H9 (cell line): ENCODE results near the gene CHPF2. TPM values are rescaled to one million over a fixed set of nuclear protein-coding genes. Genes with fewer than 3 reads are reported as not detected.

ENCODE experiments used
- DNase-seq: peaks from one replicate; pipeline ENCODE4 v3.0.0-alpha.2; 2017
- H2AFZ ChIP-seq: one replicate; pipeline ENCODE4 v1.6.1; 2013; ENCODE audit warnings: mild to moderate bottlenecking, low read length, control low read depth, moderate library complexity
- H2AK5ac ChIP-seq: 2 replicates; pipeline ENCODE4 v1.6.1; 2013; ENCODE audit warnings: low read length, control low read depth, mixed read lengths; ENCODE audit not compliant: insufficient read length
- H2BK120ac ChIP-seq: one replicate; pipeline ENCODE4 v1.6.1; 2013; ENCODE audit warnings: low read depth, mild to moderate bottlenecking, low read length, control low read depth, inconsistent platforms; ENCODE audit not compliant: poor library complexity, severe bottlenecking
- H2BK12ac ChIP-seq: 2 replicates; pipeline ENCODE4 v1.6.1; 2013; ENCODE audit warnings: low read length, control low read depth, mixed read lengths, low read depth; ENCODE audit not compliant: insufficient read length
- H2BK15ac ChIP-seq: 2 replicates; pipeline ENCODE4 v1.6.1; 2013; ENCODE audit warnings: low read depth, low read length, control low read depth
- H2BK20ac ChIP-seq: one replicate; pipeline ENCODE4 v1.6.1; 2013; ENCODE audit warnings: low read depth, mild to moderate bottlenecking, low read length, control low read depth, inconsistent platforms; ENCODE audit not compliant: poor library complexity, severe bottlenecking
- H2BK5ac ChIP-seq: 2 replicates; pipeline ENCODE4 v1.6.1; 2013; ENCODE audit warnings: low read length, control low read depth, mixed read lengths; ENCODE audit not compliant: insufficient read length
- H3K14ac ChIP-seq: 2 replicates; pipeline ENCODE4 v1.6.1; 2013; ENCODE audit warnings: low read length, control low read depth; ENCODE audit not compliant: insufficient read depth
- H3K18ac ChIP-seq: 2 replicates; pipeline ENCODE4 v1.6.1; 2013; ENCODE audit warnings: low read depth, mild to moderate bottlenecking, mixed read lengths, low read length, control low read depth; ENCODE audit not compliant: insufficient read length
- H3K23ac ChIP-seq: 2 replicates; pipeline ENCODE4 v1.6.1; 2013; ENCODE audit warnings: low read length, control low read depth, mixed read lengths, low read depth; ENCODE audit not compliant: insufficient read length
- H3K23me2 ChIP-seq: 2 replicates; pipeline ENCODE4 v1.6.1; 2013; ENCODE audit warnings: low read depth, mild to moderate bottlenecking, mixed read lengths, low read length, control low read depth; ENCODE audit not compliant: insufficient read length, poor library complexity, severe bottlenecking
- H3K27ac ChIP-seq: 2 replicates; pipeline ENCODE4 v1.5.1; 2013; ENCODE audit warnings: low read length, control low read depth, mixed read lengths, low read depth; ENCODE audit not compliant: insufficient read length
- H3K27me3 ChIP-seq: 2 replicates; pipeline ENCODE4 v1.6.1; 2013; ENCODE audit warnings: low read length, control low read depth, inconsistent platforms; ENCODE audit not compliant: insufficient read depth
- H3K4ac ChIP-seq: 2 replicates; pipeline ENCODE4 v1.6.1; 2013; ENCODE audit warnings: low read depth, mild to moderate bottlenecking, control low read depth, inconsistent platforms, low read length, moderate library complexity
- H3K4me1 ChIP-seq: 2 replicates; pipeline ENCODE4 v1.6.1; 2013; ENCODE audit warnings: low read length, control low read depth, inconsistent platforms; ENCODE audit not compliant: insufficient read depth
- H3K4me2 ChIP-seq: 2 replicates; pipeline ENCODE4 v1.6.1; 2013; ENCODE audit warnings: low read length, control low read depth, mixed read lengths; ENCODE audit not compliant: insufficient read length, insufficient read depth
- H3K56ac ChIP-seq: 2 replicates; pipeline ENCODE4 v1.6.1; 2013; ENCODE audit warnings: low read depth, mild to moderate bottlenecking, mixed read lengths, low read length, control low read depth; ENCODE audit not compliant: insufficient read length
- H3K79me1 ChIP-seq: 2 replicates; pipeline ENCODE4 v1.6.1; 2013; ENCODE audit warnings: low read depth, mild to moderate bottlenecking, moderate library complexity, low read length, control low read depth, inconsistent platforms; ENCODE audit not compliant: insufficient read depth, poor library complexity, severe bottlenecking
- H3K79me2 ChIP-seq: 2 replicates; pipeline ENCODE4 v1.6.1; 2013; ENCODE audit warnings: low read length, control low read depth, inconsistent platforms; ENCODE audit not compliant: insufficient read depth
- H3K9ac ChIP-seq: 2 replicates; pipeline ENCODE4 v1.6.1; 2013; ENCODE audit warnings: low read length, control low read depth, mixed read lengths; ENCODE audit not compliant: insufficient read length; ENCODE audit errors: extremely low read depth
- H3K9me3 ChIP-seq: one replicate; pipeline ENCODE4 v1.6.1; 2013; ENCODE audit warnings: low read depth, low read length, inconsistent platforms; ENCODE audit not compliant: control insufficient read depth
- H3T11ph ChIP-seq: one replicate; pipeline ENCODE4 v1.6.1; 2013; ENCODE audit warnings: mild to moderate bottlenecking, low read length, control low read depth, inconsistent platforms
- H4K20me1 ChIP-seq: one replicate; pipeline ENCODE4 v1.6.1; 2013; ENCODE audit not compliant: control insufficient read depth, insufficient read length, insufficient read depth
- H4K5ac ChIP-seq: 2 replicates; pipeline ENCODE4 v1.6.1; 2013; ENCODE audit warnings: low read depth, mild to moderate bottlenecking, mixed read lengths, low read length, control low read depth; ENCODE audit not compliant: insufficient read length
- H4K8ac ChIP-seq: replicated peaks from 2 replicates; pipeline ENCODE4 v1.6.1; 2013; ENCODE audit warnings: low read length, control low read depth, mixed read lengths, low read depth; ENCODE audit not compliant: insufficient read length
- H4K91ac ChIP-seq: 2 replicates; pipeline ENCODE4 v1.6.1; 2013; ENCODE audit warnings: low read depth, mild to moderate bottlenecking, moderate library complexity, mixed read lengths, low read length, control low read depth; ENCODE audit not compliant: insufficient read length
- H3K27ac Mint-ChIP-seq, 3 experiments: 2 replicates in 2 of 3; 3 replicates in 1 of 3; pipeline ENCODE4 v1.8.0; 2020 to 2021; ENCODE audit warnings: mixed read lengths in 3 of 3, mild to moderate bottlenecking in 1 of 3, moderate library complexity in 1 of 3
- H3K27me3 Mint-ChIP-seq: 2 replicates; pipeline ENCODE4 v1.8.0; 2021; ENCODE audit warnings: low read depth, mild to moderate bottlenecking, moderate library complexity, mixed read lengths
- H3K36me3 Mint-ChIP-seq, 3 experiments: 2 replicates in 2 of 3; 3 replicates in 1 of 3; pipeline ENCODE4 v1.8.0; 2020 to 2021; ENCODE audit warnings: low read depth in 3 of 3, mixed read lengths in 3 of 3; ENCODE audit not compliant: insufficient read depth in 1 of 3
- H3K4me1 Mint-ChIP-seq, 2 experiments: 2 replicates each; pipeline ENCODE4 v1.8.0; 2020; ENCODE audit warnings: mixed read lengths in 2 of 2
- H3K4me3 Mint-ChIP-seq, 2 experiments: 2 replicates in 1 of 2; 3 replicates in 1 of 2; pipeline ENCODE4 v1.8.0; 2020 to 2021; ENCODE audit warnings: mild to moderate bottlenecking in 2 of 2, mixed read lengths in 2 of 2, moderate library complexity in 1 of 2
- H3K9me3 Mint-ChIP-seq, 2 experiments: 2 replicates in 1 of 2; 3 replicates in 1 of 2; pipeline ENCODE4 v1.8.0; 2020; ENCODE audit warnings: mild to moderate bottlenecking in 2 of 2, mixed read lengths in 2 of 2, moderate library complexity in 1 of 2
- WGBS: extraction: QIAGEN DNeasy Blood & Tissue Kit; methylation state at CpG from one replicate; pipeline ENCODE4 v1.1.7; 2013; ENCODE audit warnings: missing lambda C conversion rate, low lambda C conversion rate, mixed read lengths; ENCODE audit not compliant: insufficient read length; ENCODE audit errors: extremely low coverage; 5-methylcytosine and 5-hydroxymethylcytosine counted together
- total RNA-seq: library from RNA; stranded (reverse); gene quantifications from 2 replicates; pipeline ENCODE4 v1.2.1, GENCODE V29; 2021
- TF ChIP-seq, protein P1 (sequence below): fragments of 200-600 bp; sonication (generic); conservative IDR thresholded peaks from 3 replicates; pipeline ENCODE4 v1.8.0; 2021; ENCODE audit warnings: antibody characterized with exemption, mild to moderate bottlenecking

CHPF2 gene
- total RNA-seq, 1 experiment from 2014 or later: 25.7 TPM

DNA sequence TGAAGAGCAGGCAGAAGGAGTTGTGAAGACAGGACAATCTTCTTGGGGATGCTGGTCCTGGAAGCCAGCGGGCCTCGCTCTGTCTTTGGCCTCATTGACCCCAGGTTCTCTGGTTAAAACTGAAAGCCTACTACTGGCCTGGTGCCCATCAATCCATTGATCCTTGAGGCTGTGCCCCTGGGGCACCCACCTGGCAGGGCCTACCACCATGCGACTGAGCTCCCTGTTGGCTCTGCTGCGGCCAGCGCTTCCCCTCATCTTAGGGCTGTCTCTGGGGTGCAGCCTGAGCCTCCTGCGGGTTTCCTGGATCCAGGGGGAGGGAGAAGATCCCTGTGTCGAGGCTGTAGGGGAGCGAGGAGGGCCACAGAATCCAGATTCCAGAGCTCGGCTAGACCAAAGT, 1.5 kb downstream of the CHPF2 start:
- Mint-ChIP-seq H3K36me3 (peaks cover 2 to 23% (median 17%) of the 10 kb centered on the region in 3 experiments; a peak in 6 of 7 replicates), H3K9me3 (no peaks in the 10 kb centered on the region), H3K4me3 (peak overlapping the region; percentile 97 to 99), H3K27ac (peak overlapping the region in 1 of 3 experiments; percentile 23; a peak in 1 of 7 replicates), H3K4me1 (peaks cover 17 to 18% of the 10 kb centered on the region in 2 experiments), H3K27me3 (no peaks in the 10 kb centered on the region; the same call in 1 of the 2 replicates)
- Histone ChIP-seq H3K27ac (no peak overlapping the region), H2AFZ (no peak overlapping the region), H3T11ph (no peak overlapping the region), H3K18ac (no peak overlapping the region), H3K27me3 (no peaks in the 10 kb centered on the region), H2BK5ac (no peak overlapping the region), H3K4me2 (peak overlapping the region; percentile 93), H3K14ac (no peak overlapping the region), H2BK20ac (no peak overlapping the region), H2BK12ac (no peak overlapping the region), H4K5ac (no peak overlapping the region), H3K23me2 (peaks cover 9% of the 10 kb centered on the region), H2BK120ac (no peak overlapping the region), H3K23ac (no peak overlapping the region), H3K4me1 (no peaks in the 10 kb centered on the region; the same call in 1 of the 2 replicates), H4K20me1 (no peaks in the 10 kb centered on the region), H4K91ac (no peak overlapping the region), H3K56ac (no peak overlapping the region), H4K8ac (no peak overlapping the region), H2AK5ac (no peak overlapping the region), H3K79me2 (peaks cover 6% of the 10 kb centered on the region; the same call in 1 of the 2 replicates), H3K9ac (no peak overlapping the region), H3K79me1 (no peaks in the 10 kb centered on the region), H3K4ac (no peak overlapping the region), H2BK15ac (no peak overlapping the region), H3K9me3 (no peaks in the 10 kb centered on the region)
- no peak for DNase-seq
- WGBS: no CpG with 5 or more reads among the region's 9 CpGs
- TF ChIP-seq, protein P1, sequence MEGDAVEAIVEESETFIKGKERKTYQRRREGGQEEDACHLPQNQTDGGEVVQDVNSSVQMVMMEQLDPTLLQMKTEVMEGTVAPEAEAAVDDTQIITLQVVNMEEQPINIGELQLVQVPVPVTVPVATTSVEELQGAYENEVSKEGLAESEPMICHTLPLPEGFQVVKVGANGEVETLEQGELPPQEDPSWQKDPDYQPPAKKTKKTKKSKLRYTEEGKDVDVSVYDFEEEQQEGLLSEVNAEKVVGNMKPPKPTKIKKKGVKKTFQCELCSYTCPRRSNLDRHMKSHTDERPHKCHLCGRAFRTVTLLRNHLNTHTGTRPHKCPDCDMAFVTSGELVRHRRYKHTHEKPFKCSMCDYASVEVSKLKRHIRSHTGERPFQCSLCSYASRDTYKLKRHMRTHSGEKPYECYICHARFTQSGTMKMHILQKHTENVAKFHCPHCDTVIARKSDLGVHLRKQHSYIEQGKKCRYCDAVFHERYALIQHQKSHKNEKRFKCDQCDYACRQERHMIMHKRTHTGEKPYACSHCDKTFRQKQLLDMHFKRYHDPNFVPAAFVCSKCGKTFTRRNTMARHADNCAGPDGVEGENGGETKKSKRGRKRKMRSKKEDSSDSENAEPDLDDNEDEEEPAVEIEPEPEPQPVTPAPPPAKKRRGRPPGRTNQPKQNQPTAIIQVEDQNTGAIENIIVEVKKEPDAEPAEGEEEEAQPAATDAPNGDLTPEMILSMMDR: no peak
